DOHH2 (cell line): ENCODE results near the gene INSYN2A.

Experiments
- H3F3A ChIP-seq: fragments of 200-600 bp; sonication (generic), shearing (Covaris generic); 2 replicates; pipeline ENCODE4 v1.6.0; 2016; ENCODE audit warnings: antibody characterized with exemption, mild to moderate bottlenecking; ENCODE audit not compliant: control insufficient read depth, insufficient read depth
- H3K27ac ChIP-seq: fragments of 200-600 bp; sonication (generic); 2 replicates; pipeline ENCODE4 v1.5.1; 2014; ENCODE audit warnings: low read depth, mild to moderate bottlenecking, low read length, moderate library complexity
- H3K27me3 ChIP-seq: fragments of 200-600 bp; sonication (generic); 2 replicates; pipeline ENCODE4 v1.6.1; 2014; ENCODE audit warnings: mild to moderate bottlenecking, low read length, mixed read lengths; ENCODE audit not compliant: control insufficient read depth
- H3K36me3 ChIP-seq: fragments of 200-600 bp; sonication (generic); 2 replicates; pipeline ENCODE4 v1.6.1; 2014; ENCODE audit warnings: mild to moderate bottlenecking, low read length, moderate library complexity, mixed read lengths; ENCODE audit not compliant: control insufficient read depth
- H3K4me1 ChIP-seq: fragments of 200-600 bp; sonication (generic); 2 replicates; pipeline ENCODE4 v1.6.1; 2014; ENCODE audit warnings: mild to moderate bottlenecking, low read length, mixed read lengths; ENCODE audit not compliant: control insufficient read depth
- H3K4me2 ChIP-seq: fragments of 200-600 bp; sonication (generic); 2 replicates; pipeline ENCODE4 v1.6.0; 2014; ENCODE audit warnings: mild to moderate bottlenecking, low read length, moderate library complexity
- H3K4me3 ChIP-seq: fragments of 200-600 bp; sonication (generic); 2 replicates; pipeline ENCODE4 v1.5.1; 2014; ENCODE audit warnings: mild to moderate bottlenecking, low read length, mixed read lengths
- H3K79me2 ChIP-seq: fragments of 200-600 bp; sonication (generic); 2 replicates; pipeline ENCODE4 v1.6.1; 2014; ENCODE audit warnings: mild to moderate bottlenecking, low read length, mixed read lengths; ENCODE audit not compliant: control insufficient read depth
- H3K9me2 ChIP-seq: fragments of 200-600 bp; sonication (generic); replicated peaks from 2 replicates; pipeline ENCODE4 v1.6.1; 2014; ENCODE audit warnings: mild to moderate bottlenecking, low read length, mixed read lengths; ENCODE audit not compliant: control insufficient read depth
- H3K9me3 ChIP-seq: fragments of 200-600 bp; sonication (generic); 2 replicates; pipeline ENCODE4 v1.6.1; 2014; ENCODE audit warnings: antibody characterized with exemption, low read length, mixed read lengths; ENCODE audit not compliant: control insufficient read depth, insufficient read depth
- H4K20me1 ChIP-seq: fragments of 200-600 bp; sonication (generic); 2 replicates; pipeline ENCODE4 v1.6.0; 2014; ENCODE audit warnings: low read depth, mild to moderate bottlenecking, antibody characterized with exemption, low read length, moderate library complexity; ENCODE audit not compliant: control insufficient read depth, insufficient read depth
- EZH2phosphoT487 ChIP-seq: fragments of 200-600 bp; sonication (generic); IDR thresholded peaks from 2 replicates; pipeline ENCODE4 v1.6.1; 2017; ENCODE audit warnings: borderline replicate concordance, mild to moderate bottlenecking, antibody characterized with exemption, low read length, moderate library complexity, mixed read lengths
- TF ChIP-seq, protein P1 (sequence below): fragments of 200-600 bp; sonication (generic); IDR thresholded peaks from one replicate; pipeline ENCODE4 v1.5.1; 2014; ENCODE audit warnings: antibody characterized with exemption, mild to moderate bottlenecking, low read depth, low read length; ENCODE audit not compliant: poor library complexity, severe bottlenecking

The INSYN2A gene

DNA sequence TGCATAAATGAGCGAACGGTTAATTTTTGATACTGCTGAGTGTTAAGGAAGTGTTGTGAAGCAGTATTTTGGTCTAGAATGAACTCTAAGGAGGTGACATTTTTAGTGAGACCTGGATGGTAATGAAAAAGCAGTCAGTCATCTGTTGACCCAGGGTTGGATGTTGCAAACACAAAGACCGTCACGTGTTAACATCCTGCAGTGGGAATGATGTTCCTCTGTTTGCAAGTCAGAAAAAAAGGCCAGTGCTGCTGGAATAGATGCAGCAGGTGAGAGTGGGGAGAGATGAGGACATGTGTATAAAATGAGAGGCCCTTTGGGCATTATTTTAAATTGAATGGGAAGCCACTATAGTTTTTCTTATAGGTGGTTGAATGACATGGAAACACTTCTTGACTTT lies 39.3 kb downstream of the INSYN2A start:
- Histone ChIP-seq H3K4me1 (no peaks in the 10 kb centered on the region), H4K20me1 (no peaks in the 10 kb centered on the region), H3K9me3 (no peaks in the 10 kb centered on the region), H3K4me3 (no peak overlapping the region), H3F3A (no peaks in the 10 kb centered on the region), H3K79me2 (no peaks in the 10 kb centered on the region), H3K4me2 (no peak overlapping the region), H3K27me3 (no peaks in the 10 kb centered on the region), H3K27ac (no peak overlapping the region), H3K9me2 (no peaks in the 10 kb centered on the region), H3K36me3 (no peaks in the 10 kb centered on the region)
- TF ChIP-seq, protein P1, sequence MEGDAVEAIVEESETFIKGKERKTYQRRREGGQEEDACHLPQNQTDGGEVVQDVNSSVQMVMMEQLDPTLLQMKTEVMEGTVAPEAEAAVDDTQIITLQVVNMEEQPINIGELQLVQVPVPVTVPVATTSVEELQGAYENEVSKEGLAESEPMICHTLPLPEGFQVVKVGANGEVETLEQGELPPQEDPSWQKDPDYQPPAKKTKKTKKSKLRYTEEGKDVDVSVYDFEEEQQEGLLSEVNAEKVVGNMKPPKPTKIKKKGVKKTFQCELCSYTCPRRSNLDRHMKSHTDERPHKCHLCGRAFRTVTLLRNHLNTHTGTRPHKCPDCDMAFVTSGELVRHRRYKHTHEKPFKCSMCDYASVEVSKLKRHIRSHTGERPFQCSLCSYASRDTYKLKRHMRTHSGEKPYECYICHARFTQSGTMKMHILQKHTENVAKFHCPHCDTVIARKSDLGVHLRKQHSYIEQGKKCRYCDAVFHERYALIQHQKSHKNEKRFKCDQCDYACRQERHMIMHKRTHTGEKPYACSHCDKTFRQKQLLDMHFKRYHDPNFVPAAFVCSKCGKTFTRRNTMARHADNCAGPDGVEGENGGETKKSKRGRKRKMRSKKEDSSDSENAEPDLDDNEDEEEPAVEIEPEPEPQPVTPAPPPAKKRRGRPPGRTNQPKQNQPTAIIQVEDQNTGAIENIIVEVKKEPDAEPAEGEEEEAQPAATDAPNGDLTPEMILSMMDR, result no peak
- no peak for TF ChIP-seq EZH2phosphoT487

DNA sequence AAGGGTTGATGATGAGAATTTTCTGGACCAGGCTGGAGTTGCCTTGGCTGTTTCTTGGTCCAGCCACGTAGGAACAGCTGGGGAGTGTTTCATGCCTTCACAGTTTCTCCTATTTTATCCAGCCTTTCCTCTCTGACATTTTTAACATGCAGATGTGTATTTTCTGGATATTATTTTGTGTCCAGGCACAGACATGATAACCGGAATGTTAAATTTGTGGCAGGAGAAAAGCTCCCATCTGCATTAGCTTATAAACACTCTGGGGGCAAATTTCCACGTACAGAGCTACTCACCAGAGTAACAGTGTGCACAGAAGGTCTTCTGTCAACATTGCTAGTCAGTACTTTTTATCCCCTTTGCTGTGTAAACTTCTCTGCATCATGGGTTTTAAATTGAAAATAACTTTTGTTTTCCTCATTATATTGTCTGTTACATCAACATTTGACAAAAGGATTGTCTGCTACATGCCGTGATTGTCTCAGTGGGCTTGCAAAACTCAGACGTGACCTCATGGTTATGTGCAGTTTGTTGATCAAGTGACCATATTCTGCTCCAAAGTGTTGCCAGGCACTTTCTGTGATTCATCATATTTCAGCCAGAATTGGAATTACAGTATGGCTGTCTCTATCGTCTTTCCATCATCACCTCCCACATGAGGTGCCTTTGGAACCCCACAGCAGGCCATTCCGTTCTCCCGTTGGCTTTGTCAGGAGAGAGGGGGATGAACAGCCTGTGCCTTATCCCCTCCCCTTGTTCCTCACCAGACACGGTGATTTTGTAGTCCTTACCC lies 41.4 kb downstream of the INSYN2A start:
- no peaks in the 10 kb centered on the region for H4K20me1 ChIP-seq
- TF ChIP-seq, protein P1, result no peak
- TF ChIP-seq EZH2phosphoT487, result no peak
- H3K36me3 ChIP-seq, result no peaks in the 10 kb centered on the region
- no peaks in the 10 kb centered on the region for H3F3A ChIP-seq
- no peak overlapping the region for H3K27ac ChIP-seq
- no peaks in the 10 kb centered on the region for H3K9me3 ChIP-seq
- no peak overlapping the region for H3K4me2 ChIP-seq
- no peaks in the 10 kb centered on the region for H3K4me1 ChIP-seq
- H3K79me2 ChIP-seq, result no peaks in the 10 kb centered on the region
- no peaks in the 10 kb centered on the region for H3K9me2 ChIP-seq
- H3K4me3 ChIP-seq, result no peak overlapping the region
- H3K27me3 ChIP-seq, result no peaks in the 10 kb centered on the region

DNA sequence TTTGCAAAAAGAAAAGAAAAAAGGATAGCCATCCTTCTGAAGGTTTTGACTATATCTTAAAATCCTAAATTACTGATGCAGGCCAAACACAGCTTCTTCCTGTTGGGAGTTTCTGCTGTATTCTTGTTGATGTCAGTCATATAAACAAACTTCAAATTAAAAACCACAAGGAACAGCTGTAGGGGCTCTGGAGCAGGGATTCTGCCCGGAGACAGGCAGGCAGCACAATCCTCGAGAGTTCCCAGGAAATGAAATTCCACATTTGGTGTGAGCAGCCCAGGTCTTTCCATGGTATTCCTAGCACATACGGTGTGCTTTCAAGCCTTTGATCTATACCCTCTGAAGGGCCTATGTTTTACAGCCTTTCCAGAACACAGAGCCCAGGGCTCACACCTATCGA lies 43.2 kb downstream of the INSYN2A start:
- Histone ChIP-seq H3F3A (no peaks in the 10 kb centered on the region), H3K9me3 (0 out of 2 replicates have a peak, but pooled peaks cover 3% of the 10 kb centered on the region), H3K4me1 (no peaks in the 10 kb centered on the region), H3K27me3 (no peaks in the 10 kb centered on the region), H3K27ac (no peak overlapping the region), H3K4me2 (no peak overlapping the region), H4K20me1 (no peaks in the 10 kb centered on the region), H3K4me3 (no peak overlapping the region), H3K36me3 (no peaks in the 10 kb centered on the region), H3K79me2 (no peaks in the 10 kb centered on the region), H3K9me2 (no peaks in the 10 kb centered on the region)
- TF ChIP-seq, protein P1, result no peak
- TF ChIP-seq EZH2phosphoT487, result no peak
